PC-9 (cell line): ENCODE data around the gene SLC27A2.

ENCODE experiments used
- EZH2 ChIP-seq: fragments of 200-600 bp; sonication (generic); IDR thresholded peaks from 2 replicates; pipeline ENCODE4 v1.8.0; 2017; ENCODE audit warnings: antibody characterized with exemption, low read depth
- TF ChIP-seq, protein P1 (sequence below): fragments of 200-600 bp; sonication (generic); conservative IDR thresholded peaks from 2 replicates; pipeline ENCODE4 v1.6.1; 2017; ENCODE audit warnings: mixed run types, antibody characterized with exemption, mild to moderate bottlenecking, moderate library complexity

DNA sequence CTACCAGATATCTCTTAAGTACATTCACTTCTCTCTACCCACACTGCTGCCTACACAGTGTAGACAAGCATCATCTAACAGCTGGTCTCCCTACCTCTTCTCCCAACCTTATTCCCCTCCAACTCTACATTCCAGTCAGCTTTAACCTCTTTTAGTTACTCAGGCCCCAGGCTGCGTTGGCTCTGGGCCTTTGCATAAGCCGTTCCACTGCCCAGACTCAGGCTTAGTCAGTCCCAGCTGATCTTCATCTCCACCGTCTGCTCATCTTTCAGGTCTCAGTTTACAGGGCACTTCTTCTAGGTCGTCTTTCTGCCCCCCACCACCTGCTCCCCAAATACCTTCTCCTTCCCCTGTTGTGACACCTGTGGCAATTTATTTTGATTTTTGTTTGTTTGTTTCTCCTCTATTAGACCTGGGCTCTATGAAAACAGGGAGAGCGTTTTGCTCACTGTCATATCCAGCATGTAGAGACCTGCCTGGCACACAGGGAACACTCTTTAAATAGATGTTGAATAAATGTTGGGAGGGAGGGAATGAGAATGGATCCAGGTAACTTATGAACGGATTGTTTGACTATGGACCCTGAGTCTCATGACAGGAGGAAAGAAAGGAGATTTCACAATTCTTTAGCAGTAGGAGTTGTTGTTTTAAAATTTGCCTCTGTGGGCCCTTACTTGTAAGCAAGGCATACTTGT is 11.1 kb downstream of the SLC27A2 start:
- TF ChIP-seq, protein P1, sequence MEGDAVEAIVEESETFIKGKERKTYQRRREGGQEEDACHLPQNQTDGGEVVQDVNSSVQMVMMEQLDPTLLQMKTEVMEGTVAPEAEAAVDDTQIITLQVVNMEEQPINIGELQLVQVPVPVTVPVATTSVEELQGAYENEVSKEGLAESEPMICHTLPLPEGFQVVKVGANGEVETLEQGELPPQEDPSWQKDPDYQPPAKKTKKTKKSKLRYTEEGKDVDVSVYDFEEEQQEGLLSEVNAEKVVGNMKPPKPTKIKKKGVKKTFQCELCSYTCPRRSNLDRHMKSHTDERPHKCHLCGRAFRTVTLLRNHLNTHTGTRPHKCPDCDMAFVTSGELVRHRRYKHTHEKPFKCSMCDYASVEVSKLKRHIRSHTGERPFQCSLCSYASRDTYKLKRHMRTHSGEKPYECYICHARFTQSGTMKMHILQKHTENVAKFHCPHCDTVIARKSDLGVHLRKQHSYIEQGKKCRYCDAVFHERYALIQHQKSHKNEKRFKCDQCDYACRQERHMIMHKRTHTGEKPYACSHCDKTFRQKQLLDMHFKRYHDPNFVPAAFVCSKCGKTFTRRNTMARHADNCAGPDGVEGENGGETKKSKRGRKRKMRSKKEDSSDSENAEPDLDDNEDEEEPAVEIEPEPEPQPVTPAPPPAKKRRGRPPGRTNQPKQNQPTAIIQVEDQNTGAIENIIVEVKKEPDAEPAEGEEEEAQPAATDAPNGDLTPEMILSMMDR, result no peak
- TF ChIP-seq EZH2, result no peak
